Posterior cingulate gyrus (tissue), 11 donors: Measurements from ENCODE around the gene SATB2.

Source experiments
- DNase-seq, 10 donors: peaks; one replicate each; pipeline versions ENCODE4 v3.0.0 to v3.0.0-alpha.2; 2020 to 2021; ENCODE audit warnings: mixed read lengths in 3 of 10
- intact Hi-C: fragments of 100-400 bp; cut with DNase I; formaldehyde crosslinking; loops from one replicate; pipeline ENCODE4 v1.15.1; 2023

Gene SATB2

DNA sequence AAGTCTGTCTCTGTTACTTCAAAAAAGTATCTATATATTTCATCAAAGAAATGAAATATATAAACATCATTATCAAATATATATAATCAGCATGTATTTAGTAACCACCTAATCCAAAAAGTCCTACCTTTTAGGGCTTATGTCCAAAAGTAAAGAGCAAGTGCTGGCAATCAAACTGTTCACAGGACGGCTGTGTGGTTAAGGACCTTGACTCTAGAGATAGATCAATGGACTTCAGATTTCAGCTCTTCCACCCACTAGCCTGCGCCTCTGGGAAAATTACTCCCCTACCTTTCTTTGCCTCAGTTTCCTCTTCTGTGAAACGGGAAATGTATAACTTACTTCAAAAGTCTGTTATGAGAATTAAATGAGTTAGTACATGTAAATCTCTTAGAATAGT lies 29.4 kb downstream of the SATB2 start:
- no peak for DNase-seq
- intact Hi-C loops: no loop called here

GRCh38 chr2:199424160-199424559 lies 33.6 kb downstream of the SATB2 start:
- intact Hi-C loops: no loop called here
- no peak for DNase-seq

DNA sequence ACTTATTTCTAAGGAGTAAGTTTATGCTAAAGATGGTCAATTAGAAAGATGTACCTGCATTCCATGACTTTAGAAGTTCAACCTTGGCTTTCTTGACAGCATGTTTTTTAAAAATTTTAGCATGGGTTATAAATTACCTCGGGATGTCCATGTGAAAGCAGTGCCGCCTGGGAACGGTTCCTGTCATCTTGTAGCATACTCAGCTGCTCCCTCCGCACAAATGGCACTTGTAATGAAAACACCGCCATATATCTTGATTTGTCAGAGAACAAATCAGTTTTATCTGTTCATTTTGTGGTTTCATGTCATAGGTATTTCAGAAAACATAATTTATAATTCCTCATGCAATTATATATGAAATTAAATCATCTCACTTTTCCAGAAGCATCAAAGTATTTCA lies 38.3 kb downstream of the SATB2 start:
- intact Hi-C loops: no loop called here
- no peak for DNase-seq

DNA sequence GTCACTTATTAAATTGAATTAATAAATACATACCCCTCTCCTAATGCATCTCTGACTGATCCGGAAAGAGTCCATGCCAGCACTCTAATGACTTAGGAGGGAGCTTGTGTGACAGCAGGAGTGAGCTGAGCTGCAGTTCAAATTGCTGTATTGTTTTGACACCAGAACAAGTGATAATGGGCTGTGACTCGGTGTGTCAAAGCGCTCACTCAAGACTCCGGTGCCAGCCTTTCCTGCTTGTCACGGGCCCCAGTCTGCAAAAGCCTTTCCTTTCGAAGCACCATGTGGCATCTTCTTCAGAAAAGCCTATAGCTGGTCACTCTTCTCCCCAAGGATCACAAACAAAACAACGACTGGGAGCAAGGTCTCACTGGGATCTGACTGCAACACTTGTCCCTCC lies 43.3 kb downstream of the SATB2 start:
- DNase-seq: no peak
- intact Hi-C loops: no loop called here

DNA sequence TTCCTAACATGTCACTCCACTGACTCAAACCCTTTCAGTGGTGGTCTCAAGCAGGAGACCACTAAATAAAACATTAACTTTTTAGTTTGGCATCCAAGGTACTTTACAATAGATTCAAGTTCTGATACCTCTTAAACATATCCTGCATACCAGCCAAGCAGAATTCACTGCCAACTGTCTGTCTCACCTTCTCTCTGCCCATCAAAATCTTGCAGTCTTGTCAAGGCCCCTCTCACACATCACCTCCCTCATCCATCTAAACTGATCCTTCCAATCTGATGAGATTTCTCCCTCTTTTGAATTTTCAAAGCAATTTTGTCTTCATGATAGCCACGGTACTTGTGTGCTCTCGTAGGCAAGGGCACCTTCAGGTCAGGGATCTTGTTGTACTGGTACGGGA lies 43.7 kb downstream of the SATB2 start:
- intact Hi-C loops: no loop called here
- no peak for DNase-seq

DNA sequence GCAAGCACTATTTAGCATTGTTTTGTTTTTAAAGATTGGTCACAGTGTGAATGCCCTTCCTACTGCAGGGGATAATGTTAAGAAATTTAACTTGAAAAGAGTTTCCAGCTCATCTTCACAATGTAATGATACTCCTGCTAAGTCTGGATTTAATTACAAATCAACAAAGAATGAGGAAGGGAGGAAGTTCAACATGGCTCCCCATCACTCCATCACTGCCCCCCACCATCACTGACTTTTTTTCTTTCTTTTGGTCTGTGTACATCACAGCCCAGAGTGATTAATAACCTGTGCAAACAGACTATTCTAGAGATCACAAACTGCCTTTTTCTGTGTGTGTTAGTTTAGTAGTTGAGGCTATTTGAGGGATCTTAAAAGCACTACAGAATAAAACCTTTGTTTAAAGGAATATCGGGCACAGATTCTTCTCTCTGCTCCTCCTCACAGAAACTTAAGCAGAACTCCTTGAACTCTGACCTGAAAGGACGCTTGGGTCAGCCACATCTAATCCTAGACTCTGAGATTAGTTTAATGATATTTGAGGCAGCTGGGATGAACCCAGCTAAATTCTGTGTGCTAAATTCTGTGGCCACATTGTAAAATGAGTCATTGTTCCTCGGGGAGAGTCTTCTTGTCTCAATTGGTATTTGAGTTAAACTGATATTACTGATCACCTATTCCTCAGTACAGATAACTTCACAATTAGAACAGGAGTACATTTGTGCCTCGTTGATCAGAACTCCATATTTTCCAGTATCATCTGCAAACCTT lies 47.8 kb downstream of the SATB2 start:
- DNase-seq: no peak
- intact Hi-C loops: no loop called here

DNA sequence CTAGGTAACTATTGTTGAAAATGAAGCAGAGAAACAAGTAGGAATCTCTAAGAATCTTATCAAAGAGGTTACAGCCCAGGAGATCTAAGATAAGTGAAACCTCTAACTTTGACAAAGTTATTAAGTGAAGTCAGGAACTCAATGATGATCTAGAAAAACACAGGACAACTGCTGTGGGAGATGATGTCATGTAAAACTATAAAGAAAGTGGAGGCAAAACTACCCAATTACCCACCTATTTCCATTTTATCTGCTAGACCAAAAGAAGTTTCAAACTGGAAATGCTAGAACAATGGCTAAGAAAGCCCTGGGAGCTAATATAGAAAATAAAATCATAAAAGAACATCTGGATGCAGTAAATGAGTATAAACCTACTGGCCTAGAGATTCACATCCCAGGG lies 50.3 kb downstream of the SATB2 start:
- DNase-seq: no peak
- intact Hi-C loops: no loop called here

- intact Hi-C loops: no loop called here
- no peak for DNase-seq
Measured at GRCh38 chr2:199405241-199405640, 52.5 kb downstream of the SATB2 start.

GRCh38 chr2:199404841-199405240 lies 52.9 kb downstream of the SATB2 start:
- intact Hi-C loops: no loop called here
- DNase-seq: no peak

DNA sequence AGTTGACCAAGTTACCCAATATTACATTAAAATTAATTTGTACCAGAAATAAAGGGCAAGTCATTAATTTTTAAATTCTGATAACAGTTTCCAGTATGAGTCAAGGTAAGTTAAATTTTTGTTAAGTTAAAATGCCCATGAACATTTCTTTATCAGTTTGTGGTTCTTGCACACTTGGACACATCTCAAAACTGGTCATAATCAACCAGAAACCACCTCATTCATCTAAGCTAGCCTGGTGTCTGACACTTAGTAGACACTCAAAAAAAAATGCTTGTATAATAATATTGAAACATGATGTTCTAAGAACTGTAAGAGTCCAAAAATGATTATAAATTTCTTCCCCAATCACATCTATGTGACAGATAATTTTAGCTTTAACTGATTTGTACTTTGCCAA lies 62.4 kb downstream of the SATB2 start:
- intact Hi-C loops: no loop called here

GRCh38 chr2:199392363-199392762 lies 65.4 kb downstream of the SATB2 start:
- intact Hi-C loops: no loop called here
- no peak for DNase-seq

More for the DNA sequence above, 62.4 kb downstream of the SATB2 start:
- no peak for DNase-seq

DNA sequence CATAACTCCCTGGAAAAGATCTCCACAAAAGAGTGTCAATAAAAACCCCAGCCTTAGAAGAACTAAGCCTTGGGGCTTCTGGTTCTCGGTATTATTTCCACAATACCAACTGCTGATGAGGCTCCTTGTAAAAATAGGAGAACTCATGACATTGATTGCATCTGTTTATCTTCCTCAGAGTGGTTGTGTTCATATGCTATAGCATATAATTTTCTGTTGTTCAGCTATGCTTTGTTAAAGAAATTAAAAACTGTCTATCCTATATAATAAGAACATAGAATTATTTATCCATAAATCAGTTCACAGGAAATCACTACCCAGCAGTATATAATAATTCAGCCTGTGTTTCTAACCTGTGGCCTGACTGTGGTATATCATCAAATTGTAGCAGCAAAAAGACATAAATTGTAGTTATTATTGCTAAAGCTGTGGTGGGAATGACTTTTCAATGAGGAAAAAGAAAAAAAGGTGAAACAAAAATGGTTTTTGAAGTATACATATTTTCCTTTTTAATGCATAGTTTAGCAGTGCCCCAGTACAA lies 68.9 kb downstream of the SATB2 start:
- DNase-seq: no peak
- intact Hi-C loops: no loop called here

DNA sequence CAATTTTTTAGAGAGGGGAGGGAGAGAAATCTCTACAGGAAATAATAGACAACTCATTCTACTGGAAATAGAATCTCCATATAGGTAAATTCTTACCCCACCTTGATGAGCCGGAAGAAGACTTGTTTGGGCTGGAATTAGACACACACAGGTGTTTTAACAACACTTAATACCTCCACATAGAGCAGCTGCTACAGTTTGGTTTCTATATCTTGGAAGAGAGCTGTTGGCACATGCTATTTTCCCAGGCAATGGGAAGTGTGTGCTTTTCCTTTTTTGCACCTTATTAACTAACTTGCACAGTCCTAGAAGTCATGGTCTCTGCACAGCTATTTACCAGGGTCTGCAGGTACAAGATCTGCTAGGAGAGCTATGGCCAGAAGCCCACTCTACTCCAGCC lies 73.7 kb downstream of the SATB2 start:
- no peak for DNase-seq
- intact Hi-C loops: no loop called here

DNA sequence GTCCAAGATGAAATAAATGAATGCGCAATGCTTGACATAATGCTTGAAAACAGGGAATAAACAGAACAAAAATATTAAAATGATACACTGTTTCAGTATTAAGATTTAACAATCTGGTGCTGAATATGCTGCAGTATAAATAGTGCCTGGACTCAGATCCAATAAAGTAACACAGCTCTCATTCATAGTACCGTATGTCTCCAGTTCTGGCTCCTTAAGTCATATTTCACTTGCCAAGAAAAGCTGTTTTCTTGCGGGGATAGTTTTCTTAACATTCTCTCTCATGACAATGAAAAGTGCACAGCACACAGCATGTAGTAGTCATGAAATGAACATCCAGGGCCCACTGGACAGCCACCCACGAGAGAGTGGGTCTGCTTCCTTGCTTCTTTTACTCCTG lies 74.7 kb downstream of the SATB2 start:
- intact Hi-C loops: no loop called here
- DNase-seq: no peak

DNA sequence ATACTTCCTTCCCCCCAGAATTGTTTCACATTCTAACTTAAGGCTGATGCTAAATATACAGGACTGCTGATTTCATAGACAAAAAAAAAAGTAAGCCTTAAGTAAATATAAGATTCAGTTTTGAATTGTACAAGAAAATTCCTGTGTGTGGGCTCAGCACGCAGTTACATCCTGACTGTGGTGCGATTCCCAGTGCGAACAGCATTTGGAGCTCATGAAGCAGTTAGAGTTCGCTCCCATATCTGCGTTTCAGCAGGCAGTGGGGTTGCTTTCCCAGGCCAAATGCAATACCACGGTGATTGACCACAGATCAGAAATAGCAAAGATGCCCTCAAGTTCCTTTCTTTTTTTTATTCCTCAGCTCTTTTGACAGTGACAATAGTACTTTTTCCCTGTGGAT lies 75.6 kb downstream of the SATB2 start:
- intact Hi-C loops: no loop called here
- DNase-seq: peak in 7 of 10 donors; percentile 17 to 84 (median 42)

GRCh38 chr2:199381531-199381930 lies 76.2 kb downstream of the SATB2 start:
- intact Hi-C loops: no loop called here
- DNase-seq: no peak

DNA sequence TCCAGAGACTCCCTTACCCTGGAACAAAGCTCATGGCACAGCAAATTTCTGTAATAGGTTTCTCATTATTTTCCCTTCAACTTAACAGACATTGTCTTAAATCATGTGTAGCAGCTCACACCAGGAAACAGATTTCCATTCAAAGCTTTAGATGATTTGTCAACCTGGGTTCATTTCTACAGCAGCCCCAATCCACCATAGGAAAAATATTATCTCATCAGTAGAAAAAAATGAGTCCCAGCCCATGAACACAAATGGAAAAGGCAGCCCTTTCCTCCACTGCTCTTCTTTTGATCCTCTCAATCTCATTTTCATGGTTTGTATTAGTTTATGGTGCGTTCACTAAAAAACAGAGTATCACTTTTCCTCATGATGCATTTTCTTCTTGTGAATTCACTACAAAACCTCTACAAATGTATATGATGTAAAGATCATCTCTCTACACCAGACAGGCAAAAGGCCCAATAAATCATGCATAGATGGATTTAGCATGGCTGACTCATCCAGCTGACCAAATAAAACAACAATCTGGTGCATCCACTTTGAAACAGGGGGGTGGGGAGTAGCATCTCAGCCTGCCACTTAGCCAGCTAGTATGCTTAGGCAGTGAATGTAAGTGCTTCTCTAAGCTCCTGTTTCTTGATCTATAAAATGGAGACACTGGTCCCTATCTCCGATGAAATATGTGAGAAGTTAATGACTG lies 78.6 kb downstream of the SATB2 start:
- intact Hi-C loops: no loop called here
- no peak for DNase-seq

DNA sequence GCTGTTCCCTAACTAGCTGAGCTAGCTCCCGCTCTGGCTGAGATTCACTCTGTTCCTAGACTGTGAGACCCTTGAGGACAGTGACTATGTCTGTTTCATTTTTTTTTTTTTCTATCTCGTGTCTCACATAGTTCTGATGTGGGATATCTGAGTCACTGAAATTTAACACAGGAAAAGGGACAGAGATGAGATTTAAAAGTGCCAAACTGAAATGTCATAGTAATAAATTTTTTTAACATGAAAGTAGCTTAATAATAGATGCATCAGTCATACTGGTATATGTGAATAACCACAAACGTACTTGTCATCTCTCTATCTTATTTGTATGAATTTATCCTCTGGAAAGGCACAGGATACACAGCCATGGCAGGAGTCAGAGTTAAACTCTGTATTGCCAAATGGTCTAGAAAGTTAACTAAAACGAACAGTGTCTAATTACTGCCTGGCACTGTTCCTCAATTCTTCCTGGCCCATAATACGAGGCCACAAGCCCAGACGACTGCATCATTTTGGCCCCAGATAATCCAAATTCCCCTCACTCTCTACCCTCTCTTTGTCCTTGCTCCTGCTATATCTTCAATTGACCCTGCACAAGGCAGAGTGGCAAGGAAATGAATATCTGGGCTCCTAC lies 87.5 kb downstream of the SATB2 start:
- DNase-seq: no peak
- intact Hi-C loops: no loop called here

GRCh38 chr2:199366406-199366805 lies 91.3 kb downstream of the SATB2 start:
- intact Hi-C loops: no loop called here
- no peak for DNase-seq

DNA sequence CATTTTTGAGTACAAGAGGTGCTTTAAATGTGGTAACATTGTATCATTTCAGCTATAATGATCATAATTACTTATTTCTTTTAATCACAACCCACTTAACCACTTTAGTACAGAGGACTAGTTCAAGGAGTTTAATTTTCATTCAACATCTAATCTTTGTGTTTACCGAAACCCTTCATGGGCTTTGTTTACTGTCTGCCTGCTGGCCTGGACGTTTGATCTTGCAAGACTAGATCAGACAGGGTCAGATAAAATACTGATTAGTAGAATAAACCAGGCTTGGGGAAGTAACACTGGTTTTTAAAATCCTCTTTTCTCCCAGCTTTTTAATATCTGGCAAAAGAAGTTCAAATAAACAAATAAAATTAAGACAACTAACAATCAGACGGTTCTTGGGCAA lies 93.6 kb downstream of the SATB2 start:
- DNase-seq: no peak
- intact Hi-C loops: no loop called here

- intact Hi-C loops: no loop called here
- no peak for DNase-seq
Measured at GRCh38 chr2:199356412-199356811, 101.3 kb downstream of the SATB2 start.

- intact Hi-C loops: no loop called here
- DNase-seq: peak in 2 of 10 donors; percentile 9 to 72
Measured at GRCh38 chr2:199348871-199349270, 108.9 kb downstream of the SATB2 start.
